Middle frontal gyrus (tissue), 1 donor: ENCODE measurements around the gene LRP1.

ENCODE experiments used
- DNase-seq: peaks from one replicate; pipeline ENCODE4 v3.0.0-alpha.2; 2015; ENCODE audit warnings: low spot score; ENCODE audit errors: extremely low spot score

Gene LRP1

GRCh38 chr12:57235017-57235727 lies 106.9 kb downstream of the LRP1 start:
- no peak for DNase-seq

DNA sequence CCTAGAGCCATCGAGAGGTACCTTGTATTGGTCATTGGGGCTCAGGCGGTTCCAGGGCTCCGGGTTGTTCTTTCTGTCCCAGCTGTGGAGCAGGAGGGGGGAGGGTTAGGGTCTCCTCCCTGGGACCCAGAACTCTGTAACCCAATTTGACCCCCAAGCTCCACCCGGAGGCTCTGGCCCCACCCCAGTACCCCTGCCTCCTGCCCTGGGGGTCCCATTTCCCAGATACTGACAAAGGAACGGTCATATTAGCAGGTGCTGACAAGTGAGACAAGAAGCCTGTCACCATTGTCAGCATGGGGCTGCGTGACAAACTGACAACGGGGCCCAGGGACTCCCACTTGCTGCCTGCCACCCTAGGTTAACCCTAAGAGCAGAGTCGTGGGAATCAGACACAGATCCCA lies 107.4 kb downstream of the LRP1 start:
- DNase-seq: no peak

DNA sequence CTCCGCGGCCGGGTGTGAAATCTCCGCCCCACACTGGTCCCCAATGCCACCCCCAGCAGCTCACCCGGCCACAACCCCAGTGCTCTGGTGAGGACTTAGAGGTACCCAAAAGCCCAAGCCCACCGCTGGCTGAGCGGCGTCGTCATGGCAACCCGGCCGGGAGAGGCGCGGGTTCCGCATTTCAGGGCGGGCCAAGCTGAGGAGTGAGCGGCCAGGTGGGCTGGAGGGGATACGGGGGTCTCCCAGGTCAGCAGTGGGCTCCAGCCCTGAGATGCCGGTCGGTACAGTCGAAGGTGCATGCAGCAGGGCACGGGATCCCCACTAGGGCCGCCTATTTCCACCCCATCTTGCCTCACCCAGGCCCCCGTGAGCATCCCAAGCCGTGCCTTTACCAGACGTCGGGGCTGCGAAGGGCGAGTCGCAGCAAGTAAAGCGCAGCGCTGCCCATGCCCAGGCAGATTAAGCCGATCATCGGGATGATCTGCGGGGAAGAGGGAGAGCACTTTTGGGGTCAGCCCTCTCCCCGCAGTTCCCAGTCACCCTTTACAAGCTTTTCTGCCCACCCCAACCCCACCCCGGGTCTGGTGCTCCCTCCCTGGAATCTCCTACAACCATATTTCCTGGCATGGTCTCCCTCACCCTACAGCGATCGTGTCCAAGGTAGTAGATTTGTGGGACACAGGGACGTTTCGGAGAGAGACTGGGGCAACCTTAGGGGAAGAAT lies 108.1 kb downstream of the LRP1 start:
- DNase-seq: no peak

DNA sequence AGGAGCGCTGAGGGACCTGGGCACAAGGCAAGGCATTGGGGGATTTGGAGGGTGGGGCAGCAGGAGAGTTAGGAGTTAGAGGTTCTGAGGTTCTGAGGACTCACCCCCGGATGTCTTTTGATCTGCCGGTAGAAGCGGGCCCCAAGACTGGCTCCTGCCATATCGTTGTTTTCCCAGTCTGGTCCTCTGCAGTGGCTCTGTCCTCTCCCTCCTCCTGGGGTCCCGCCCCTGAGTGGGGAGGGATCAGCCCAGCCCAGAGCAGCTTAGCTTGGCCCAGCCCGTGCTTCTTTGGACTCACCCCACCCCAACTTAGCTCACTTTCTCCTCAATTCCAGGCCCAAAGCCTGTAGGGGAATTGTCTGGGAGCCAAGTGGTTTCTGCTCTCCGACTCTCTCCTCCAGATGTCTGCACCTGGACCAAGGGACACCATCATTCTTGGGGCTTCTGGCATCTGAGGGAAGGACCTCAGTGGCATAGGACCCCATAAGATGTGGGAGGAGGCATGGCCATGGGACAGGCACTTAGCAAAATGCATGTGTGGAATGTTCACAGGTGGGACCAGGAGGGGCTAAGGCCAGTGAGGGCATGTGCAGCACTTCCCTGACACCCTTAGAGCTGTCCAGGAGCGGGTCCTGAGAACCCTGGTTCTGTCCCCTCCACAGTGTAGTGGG lies 108.8 kb downstream of the LRP1 start:
- no peak for DNase-seq

- DNase-seq: no peak
These were observed 109.3 kb downstream of the LRP1 start for GRCh38 chr12:57237596-57237931.

DNA sequence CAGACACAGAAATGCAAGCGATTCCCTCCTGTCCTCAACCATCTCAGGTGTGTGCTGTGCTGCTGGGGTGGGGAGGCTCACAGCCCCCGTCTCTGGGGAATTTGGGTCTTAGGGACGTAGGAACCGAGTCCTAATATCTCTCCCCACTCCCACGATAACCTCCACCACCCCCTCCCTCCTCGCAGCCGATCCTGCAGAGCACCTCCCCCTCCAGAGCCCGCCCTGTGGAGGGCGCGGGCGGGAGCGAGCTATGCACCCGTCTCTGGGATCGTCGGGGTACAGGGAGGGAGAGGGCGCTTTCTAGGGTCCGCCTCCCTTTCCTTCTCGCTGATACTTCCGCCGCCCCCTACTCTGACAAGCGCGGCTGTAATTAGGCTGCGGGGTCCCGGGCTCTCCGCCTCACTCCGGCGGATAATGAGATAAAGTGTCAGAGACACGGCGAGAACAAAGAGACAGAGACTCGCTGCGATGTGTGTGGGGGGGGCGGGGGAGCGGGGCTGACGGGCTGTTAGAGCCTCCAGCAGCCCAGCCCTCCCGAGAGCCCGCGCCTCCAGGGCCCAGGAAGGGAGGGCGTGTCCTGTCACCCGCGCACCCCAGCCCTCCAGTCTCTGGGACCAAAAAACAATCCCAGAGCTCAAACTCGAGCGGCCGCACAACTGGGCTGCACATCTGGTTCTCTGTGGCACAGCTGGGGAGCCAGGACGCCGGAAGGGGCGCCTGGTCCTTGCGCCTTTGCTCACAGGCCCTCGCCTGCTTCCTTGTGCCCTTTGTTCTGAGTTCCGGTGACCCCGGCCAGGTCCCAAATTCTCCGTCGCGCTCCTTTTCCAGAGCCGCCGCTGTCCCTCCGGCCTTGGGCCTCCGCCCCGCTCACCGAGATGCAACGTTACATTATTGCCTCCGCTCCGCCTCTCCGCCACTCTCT lies 109.9 kb downstream of the LRP1 start:
- DNase-seq: no peak

DNA sequence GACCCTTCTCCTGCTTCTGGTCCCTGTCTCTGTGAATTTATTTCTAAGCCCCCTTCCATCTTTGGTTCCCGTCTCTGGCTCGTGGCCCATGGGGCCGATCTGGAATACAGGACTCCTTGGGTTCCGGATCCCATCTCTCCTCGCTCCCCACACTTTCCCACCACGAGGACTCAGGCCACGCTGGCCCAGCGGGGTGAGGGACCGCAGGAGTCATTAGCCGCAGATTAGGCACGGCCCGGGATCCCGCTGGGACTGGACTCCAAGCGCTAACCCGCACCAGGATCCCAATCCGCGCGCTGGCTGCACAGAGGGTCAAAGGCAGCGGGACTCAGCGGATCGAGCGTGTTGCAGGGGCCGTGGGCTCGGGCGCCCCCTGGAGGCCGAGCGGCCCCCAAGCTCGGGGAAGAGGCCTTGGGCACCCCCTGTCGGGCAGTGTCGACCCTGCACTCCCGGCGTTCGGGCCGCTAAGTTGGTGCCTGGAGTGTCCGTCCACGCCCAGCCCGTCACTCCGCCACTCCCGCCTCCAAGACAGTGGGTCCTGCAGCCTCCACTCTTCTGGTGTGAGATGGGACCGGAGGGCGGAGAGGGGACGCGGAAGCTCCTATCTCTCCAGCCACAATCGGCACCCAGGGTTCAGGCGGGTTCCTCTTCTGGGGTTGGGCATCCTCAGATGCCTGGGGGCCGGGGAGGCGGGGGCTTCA lies 110.7 kb downstream of the LRP1 start:
- DNase-seq: peak; percentile 80

- DNase-seq: no peak
These were observed 111.3 kb downstream of the LRP1 start for GRCh38 chr12:57239587-57240065.

GRCh38 chr12:57240066-57240921 lies 112.0 kb downstream of the LRP1 start:
- DNase-seq: peak; percentile 71

- DNase-seq: no peak
These were observed 112.7 kb downstream of the LRP1 start for GRCh38 chr12:57240926-57241401.

GRCh38 chr12:57241402-57242310 lies 113.4 kb downstream of the LRP1 start:
- no peak for DNase-seq

- DNase-seq: no peak
These were observed 114.0 kb downstream of the LRP1 start for GRCh38 chr12:57242329-57242690.

DNA sequence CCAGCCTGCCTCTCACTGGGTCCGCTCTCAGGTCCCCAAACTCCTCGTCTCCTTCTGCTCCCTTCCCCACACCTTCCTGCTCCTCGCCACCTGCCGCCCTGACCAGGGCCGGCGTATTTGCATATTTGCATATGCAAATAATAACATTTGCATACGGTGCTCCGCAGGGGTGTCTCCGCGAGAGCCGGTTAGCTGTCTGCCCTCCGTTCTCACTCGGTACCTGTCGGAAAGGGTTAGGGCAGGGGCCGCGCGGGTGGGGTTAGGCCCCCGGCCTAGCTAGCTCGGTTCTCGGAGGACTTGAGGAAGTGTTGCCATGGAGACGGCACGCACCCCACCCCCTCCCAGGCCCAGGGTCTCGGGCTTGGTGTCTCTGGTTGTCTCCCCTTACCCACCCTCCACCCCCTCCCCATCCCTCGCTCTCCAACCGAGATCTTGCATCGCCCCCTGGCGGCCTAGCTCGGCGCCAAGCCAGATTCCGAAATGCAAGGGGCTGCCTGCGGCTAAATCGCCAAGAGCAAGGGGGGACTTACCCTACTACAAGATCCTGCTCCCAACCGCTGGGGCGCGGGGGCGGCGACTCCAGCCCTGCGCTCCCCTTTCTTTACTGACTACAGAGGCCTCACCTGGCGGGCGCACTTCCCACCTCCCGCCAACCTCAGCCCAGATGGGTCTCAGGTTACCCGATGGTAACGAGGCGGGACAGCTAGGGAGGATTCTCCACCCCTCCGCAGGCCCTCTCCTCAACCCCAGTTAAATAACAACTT lies 114.6 kb downstream of the LRP1 start:
- no peak for DNase-seq

DNA sequence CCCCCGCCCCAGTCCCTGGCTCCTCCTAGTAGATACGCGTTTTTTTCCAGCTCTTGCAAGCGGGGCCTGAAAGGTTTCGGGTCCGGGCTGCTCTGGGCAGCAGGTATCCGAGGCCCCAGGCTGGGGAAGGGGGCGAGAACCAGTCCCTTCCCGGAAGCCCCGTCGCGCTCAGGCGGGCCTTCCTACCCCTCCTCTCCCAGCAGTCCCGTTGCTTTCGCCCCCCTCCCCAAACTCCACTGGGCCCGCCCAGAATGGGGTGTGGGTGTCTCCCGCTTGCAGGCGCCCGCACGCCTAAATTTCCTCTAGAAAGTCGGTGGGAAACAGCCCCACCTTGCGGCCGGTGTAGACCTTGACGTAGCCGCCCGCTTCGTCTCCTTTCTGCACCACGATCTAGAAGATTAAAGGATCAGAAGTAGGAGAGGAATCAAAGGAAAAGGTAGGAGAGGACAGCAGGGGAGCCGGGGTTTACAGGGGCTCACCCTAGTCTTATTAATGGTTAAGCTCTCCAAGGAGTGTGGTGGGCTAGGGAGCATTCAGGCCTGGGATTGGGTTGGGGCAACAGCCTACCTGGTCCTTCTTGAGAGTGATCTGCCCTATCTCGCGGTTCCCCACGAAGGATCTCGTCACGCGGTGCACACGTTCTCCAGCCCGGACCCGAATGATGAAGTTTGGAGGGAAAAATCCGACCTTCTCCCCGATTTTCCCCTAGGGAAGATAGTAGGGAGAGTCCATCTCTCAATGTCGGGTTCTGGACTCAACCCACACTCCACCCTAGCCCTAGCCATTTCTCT lies 115.4 kb downstream of the LRP1 start:
- DNase-seq: no peak

- no peak for DNase-seq
These were observed 116.0 kb downstream of the LRP1 start for GRCh38 chr12:57244312-57244696.

DNA sequence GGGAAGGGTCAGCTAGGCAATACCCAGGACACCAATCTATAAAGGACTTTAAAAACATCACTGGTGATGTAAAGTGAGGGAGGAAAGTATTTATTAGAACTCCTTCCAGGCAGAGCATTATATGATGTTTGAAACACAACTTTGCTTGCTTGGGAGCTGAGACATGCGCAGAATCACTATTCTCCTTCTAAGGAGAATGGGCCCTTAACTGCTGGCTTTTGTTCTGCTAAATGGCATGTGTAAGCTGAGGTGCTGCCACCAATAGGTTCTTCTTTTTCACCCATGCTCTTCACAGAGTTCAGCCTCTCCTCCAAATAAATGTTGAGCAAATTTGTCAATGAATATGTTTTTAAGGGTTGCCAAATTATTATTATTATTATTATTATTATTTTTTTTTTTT lies 118.8 kb downstream of the LRP1 start:
- DNase-seq: no peak
